ENCODE measurements around the gene SUMO4. TPM values are rescaled to one million over a fixed set of nuclear protein-coding genes. Genes with fewer than 3 reads are reported as not detected.

Gene SUMO4
- total RNA-seq, 1 experiment from 2014 or later, result 2.4 TPM

- intact Hi-C loops (cut with micrococcal nuclease; ENCODE audit: unreplicated experiment), result no loop called here
- Histone ChIP-seq H3K27me3 (replicated peaks; ENCODE audit: control insufficient read depth, insufficient read depth, low read length) (no peaks in the 10 kb centered on the region), H3K4me1 (no peaks in the 10 kb centered on the region), H3K36me3 (ENCODE audit: control insufficient read depth, insufficient read depth, low read length) (no peaks in the 10 kb centered on the region), H3K4me3 (ENCODE audit: low read depth, low read length) (no peak overlapping the region), H3K9me3 (no peaks in the 10 kb centered on the region)
- H3K9me3 Mint-ChIP-seq (ENCODE audit: unreplicated experiment), result no peaks in the 10 kb centered on the region
- peaks cover 6% of the 10 kb centered on the region for H3K36me3 Mint-ChIP-seq (ENCODE audit: insufficient read depth, unreplicated experiment)
- TF ChIP-seq CTCF (IDR thresholded peaks at IDR 0.05; ENCODE audit: insufficient read depth in 1 of 2, low read depth in 1 of 2, low read length in 1 of 2, severe bottlenecking in 1 of 2, unreplicated experiment in 1 of 2), result no peak
- no peaks in the 10 kb centered on the region for H3K27me3 Mint-ChIP-seq (ENCODE audit: insufficient read depth, unreplicated experiment)
- no TSS peak for BruUV-seq (replicated peaks)
- CTCF ChIA-PET, result no interaction called here
- POLR2A ChIA-PET, result no interaction called here
- no peak overlapping the region for H3K27ac Mint-ChIP-seq (ENCODE audit: unreplicated experiment)
- H3K4me1 Mint-ChIP-seq (ENCODE audit: low read depth, unreplicated experiment), result peaks cover 6% of the 10 kb centered on the region
- no peak for DNase-seq
- no peak overlapping the region for H3K4me3 Mint-ChIP-seq (ENCODE audit: unreplicated experiment)
Measured at GRCh38 chr6:149419696-149420404, 19.8 kb downstream of the SUMO4 start.

GRCh38 chr6:149421132-149421531 is 21.1 kb downstream of the SUMO4 start:
- no TSS peak for BruUV-seq (replicated peaks)
- H3K4me3 Mint-ChIP-seq (ENCODE audit: unreplicated experiment), result no peak overlapping the region
- H3K9me3 Mint-ChIP-seq (ENCODE audit: unreplicated experiment), result no peaks in the 10 kb centered on the region
- TF ChIP-seq CTCF (IDR thresholded peaks at IDR 0.05; ENCODE audit: insufficient read depth in 1 of 2, low read depth in 1 of 2, low read length in 1 of 2, severe bottlenecking in 1 of 2, unreplicated experiment in 1 of 2), result no peak
- no peaks in the 10 kb centered on the region for H3K27me3 Mint-ChIP-seq (ENCODE audit: insufficient read depth, unreplicated experiment)
- no peak for DNase-seq
- Histone ChIP-seq H3K9me3 (no peaks in the 10 kb centered on the region), H3K4me1 (no peaks in the 10 kb centered on the region), H3K4me3 (ENCODE audit: low read depth, low read length) (no peak overlapping the region), H3K27me3 (replicated peaks; ENCODE audit: control insufficient read depth, insufficient read depth, low read length) (no peaks in the 10 kb centered on the region), H3K36me3 (ENCODE audit: control insufficient read depth, insufficient read depth, low read length) (no peaks in the 10 kb centered on the region)
- intact Hi-C loops (cut with micrococcal nuclease; ENCODE audit: unreplicated experiment), result no loop called here
- no peak overlapping the region for H3K27ac Mint-ChIP-seq (ENCODE audit: unreplicated experiment)
- POLR2A ChIA-PET, result no interaction called here
- H3K4me1 Mint-ChIP-seq (ENCODE audit: low read depth, unreplicated experiment), result peaks cover 6% of the 10 kb centered on the region
- H3K36me3 Mint-ChIP-seq (ENCODE audit: insufficient read depth, unreplicated experiment), result peaks cover 6% of the 10 kb centered on the region
- CTCF ChIA-PET, result no interaction called here

GRCh38 chr6:149422581-149422980 is 22.5 kb downstream of the SUMO4 start:
- Mint-ChIP-seq H3K4me3 (ENCODE audit: unreplicated experiment) (no peak overlapping the region), H3K27me3 (ENCODE audit: insufficient read depth, unreplicated experiment) (no peaks in the 10 kb centered on the region), H3K9me3 (ENCODE audit: unreplicated experiment) (no peaks in the 10 kb centered on the region), H3K4me1 (ENCODE audit: low read depth, unreplicated experiment) (peaks cover 6% of the 10 kb centered on the region), H3K36me3 (ENCODE audit: insufficient read depth, unreplicated experiment) (no peaks in the 10 kb centered on the region), H3K27ac (ENCODE audit: unreplicated experiment) (no peak overlapping the region)
- no peaks in the 10 kb centered on the region for H3K9me3 ChIP-seq
- TF ChIP-seq CTCF (IDR thresholded peaks at IDR 0.05; ENCODE audit: insufficient read depth in 1 of 2, low read depth in 1 of 2, low read length in 1 of 2, severe bottlenecking in 1 of 2, unreplicated experiment in 1 of 2), result no peak
- H3K4me3 ChIP-seq (ENCODE audit: low read depth, low read length), result no peak overlapping the region
- ChIA-PET POLR2A (no interaction called here), CTCF (no interaction called here)
- no peaks in the 10 kb centered on the region for H3K36me3 ChIP-seq (ENCODE audit: control insufficient read depth, insufficient read depth, low read length)
- no peaks in the 10 kb centered on the region for H3K27me3 ChIP-seq (replicated peaks; ENCODE audit: control insufficient read depth, insufficient read depth, low read length)
- BruUV-seq (replicated peaks), result no TSS peak
- no peaks in the 10 kb centered on the region for H3K4me1 ChIP-seq
- DNase-seq, result no peak
- intact Hi-C loops (cut with micrococcal nuclease; ENCODE audit: unreplicated experiment), result no loop called here

Measured in Caco-2 (cell line).